Neural crest cell (in vitro differentiated cells): Measurements from ENCODE around the gene KRTAP10-6. TPM values are rescaled to one million over a fixed set of nuclear protein-coding genes. Genes with fewer than 3 reads are reported as not detected.
"Not testable (repeated sequence)": the region's sequence is repeated elsewhere in the genome, so short reads cannot be mapped to it uniquely, and the experiment has no call there.

Experiments used
- DNase-seq: peaks from one replicate; pipeline ENCODE4 v3.0.0; 2021; ENCODE audit warnings: low read depth, mixed read lengths, low spot score
- H3K27ac Mint-ChIP-seq: one replicate; pipeline ENCODE4 v1.8.0; 2021; ENCODE audit warnings: mild to moderate bottlenecking, mixed read lengths; ENCODE audit not compliant: unreplicated experiment
- H3K27me3 Mint-ChIP-seq: 2 replicates; pipeline ENCODE4 v1.8.0; 2021; ENCODE audit warnings: low read depth, mild to moderate bottlenecking, mixed read lengths
- H3K36me3 Mint-ChIP-seq: 2 replicates; pipeline ENCODE4 v1.8.0; 2021; ENCODE audit warnings: low read depth, mild to moderate bottlenecking, mixed read lengths
- H3K4me1 Mint-ChIP-seq: 2 replicates; pipeline ENCODE4 v1.8.0; 2021; ENCODE audit warnings: mixed read lengths
- H3K4me3 Mint-ChIP-seq: one replicate; pipeline ENCODE4 v1.8.0; 2021; ENCODE audit warnings: mild to moderate bottlenecking, mixed read lengths
- H3K9me3 Mint-ChIP-seq: 2 replicates; pipeline ENCODE4 v1.8.0; 2021; ENCODE audit warnings: mixed read lengths
- CTCF ChIP-seq: fragments of 200-600 bp; sonication (generic); conservative IDR thresholded peaks from 2 replicates; pipeline ENCODE4 v1.5.0; 2021; ENCODE audit warnings: antibody characterized with exemption, mild to moderate bottlenecking
- total RNA-seq: library from RNA; stranded (reverse); gene quantifications from 2 replicates; pipeline ENCODE4 v1.2.1, GENCODE V29; 2021

KRTAP10-6 gene
- total RNA-seq, 1 donor from 2014 or later: not detected

GRCh38 chr21:44585892-44586291, 6.4 kb downstream of the KRTAP10-6 start:
- H3K4me1 Mint-ChIP-seq: peaks cover 12% of the 10 kb centered on the region
- H3K9me3 Mint-ChIP-seq: peaks cover 5% of the 10 kb centered on the region
- no peak for TF ChIP-seq CTCF
- H3K27me3 Mint-ChIP-seq: peaks cover 44% of the 10 kb centered on the region
- H3K27ac Mint-ChIP-seq: no peak overlapping the region
- no peak overlapping the region for H3K4me3 Mint-ChIP-seq
- DNase-seq: no peak
- peaks cover 9% of the 10 kb centered on the region for H3K36me3 Mint-ChIP-seq

- H3K9me3 Mint-ChIP-seq: peaks cover 5% of the 10 kb centered on the region
- H3K36me3 Mint-ChIP-seq: peaks cover 9% of the 10 kb centered on the region
- peaks cover 12% of the 10 kb centered on the region for H3K4me1 Mint-ChIP-seq
- H3K27ac Mint-ChIP-seq: no peak overlapping the region
- H3K27me3 Mint-ChIP-seq: peaks cover 44% of the 10 kb centered on the region
- no peak for DNase-seq
- no peak for TF ChIP-seq CTCF
- no peak overlapping the region for H3K4me3 Mint-ChIP-seq
Measured at GRCh38 chr21:44583800-44584147, 8.5 kb downstream of the KRTAP10-6 start.

DNA sequence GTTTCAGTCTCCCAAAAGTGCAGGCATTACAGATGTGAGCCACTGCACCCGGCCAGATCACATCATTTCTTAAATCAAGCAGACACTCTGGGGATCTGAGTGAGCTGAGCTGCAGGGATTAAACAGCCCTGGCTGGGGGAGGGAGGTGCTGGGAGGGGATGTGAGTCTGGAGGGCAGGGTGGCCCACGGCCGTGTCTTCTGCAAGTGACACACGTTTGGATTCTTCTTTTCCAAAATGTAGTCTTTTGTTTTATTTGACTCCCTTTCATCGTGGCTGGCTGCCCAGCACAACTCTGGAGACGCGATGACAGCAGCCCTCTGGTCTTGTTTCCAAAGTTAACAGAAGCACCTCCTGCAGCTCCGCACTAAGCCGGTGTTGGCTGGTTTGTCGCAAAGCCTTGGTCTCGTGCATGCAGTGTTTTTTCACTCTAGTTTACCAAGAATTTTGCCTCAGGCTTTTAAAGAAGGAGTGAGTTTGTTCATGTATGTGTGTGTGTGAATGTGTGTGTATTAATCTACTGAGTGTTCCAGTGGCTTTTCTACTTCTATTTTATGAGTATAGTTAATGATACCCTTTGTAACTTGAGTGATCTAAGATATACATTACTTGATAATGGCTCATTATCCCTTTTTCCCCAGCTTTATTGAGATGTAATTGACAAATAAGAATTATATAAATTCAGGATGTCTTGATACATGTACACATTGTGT, 9.1 kb downstream of the KRTAP10-6 start:
- H3K9me3 Mint-ChIP-seq: peaks cover 6% of the 10 kb centered on the region
- no peak for DNase-seq
- TF ChIP-seq CTCF: no peak
- H3K36me3 Mint-ChIP-seq: peaks cover 10% of the 10 kb centered on the region
- no peak overlapping the region for H3K27ac Mint-ChIP-seq
- peaks cover 44% of the 10 kb centered on the region for H3K27me3 Mint-ChIP-seq
- H3K4me3 Mint-ChIP-seq: no peak overlapping the region
- peaks cover 12% of the 10 kb centered on the region for H3K4me1 Mint-ChIP-seq

GRCh38 chr21:44582055-44582454, 10.2 kb downstream of the KRTAP10-6 start:
- DNase-seq: no peak
- no peak for TF ChIP-seq CTCF
- Mint-ChIP-seq H3K36me3 (peaks cover 13% of the 10 kb centered on the region), H3K27me3 (peaks cover 32% of the 10 kb centered on the region), H3K4me3 (no peak overlapping the region), H3K9me3 (peaks cover 10% of the 10 kb centered on the region), H3K4me1 (peaks cover 12% of the 10 kb centered on the region), H3K27ac (no peak overlapping the region)

DNA sequence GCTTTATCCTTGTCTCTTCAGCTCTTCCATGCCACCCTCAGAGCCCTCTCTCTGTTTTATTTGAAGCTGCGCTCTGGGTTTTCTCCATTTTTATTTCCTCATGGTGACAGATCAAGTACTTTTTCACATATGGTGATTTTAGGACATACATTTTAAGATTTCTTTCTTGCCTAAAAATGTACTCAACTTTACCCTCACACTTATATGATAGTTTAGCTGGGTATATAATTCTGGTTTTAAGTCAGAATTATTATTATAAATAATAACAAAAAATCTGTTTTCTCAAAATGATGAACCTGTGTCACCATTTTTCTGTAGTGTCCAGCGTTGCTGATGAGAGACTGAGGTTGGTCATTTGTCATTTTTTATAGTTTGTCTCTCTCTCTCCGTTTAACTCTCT, 11.1 kb downstream of the KRTAP10-6 start:
- Mint-ChIP-seq H3K4me3 (no peak overlapping the region), H3K4me1 (peaks cover 12% of the 10 kb centered on the region), H3K9me3 (peaks cover 12% of the 10 kb centered on the region), H3K27me3 (peaks cover 28% of the 10 kb centered on the region), H3K27ac (no peak overlapping the region), H3K36me3 (peaks cover 17% of the 10 kb centered on the region)
- DNase-seq: no peak
- TF ChIP-seq CTCF: no peak

DNA sequence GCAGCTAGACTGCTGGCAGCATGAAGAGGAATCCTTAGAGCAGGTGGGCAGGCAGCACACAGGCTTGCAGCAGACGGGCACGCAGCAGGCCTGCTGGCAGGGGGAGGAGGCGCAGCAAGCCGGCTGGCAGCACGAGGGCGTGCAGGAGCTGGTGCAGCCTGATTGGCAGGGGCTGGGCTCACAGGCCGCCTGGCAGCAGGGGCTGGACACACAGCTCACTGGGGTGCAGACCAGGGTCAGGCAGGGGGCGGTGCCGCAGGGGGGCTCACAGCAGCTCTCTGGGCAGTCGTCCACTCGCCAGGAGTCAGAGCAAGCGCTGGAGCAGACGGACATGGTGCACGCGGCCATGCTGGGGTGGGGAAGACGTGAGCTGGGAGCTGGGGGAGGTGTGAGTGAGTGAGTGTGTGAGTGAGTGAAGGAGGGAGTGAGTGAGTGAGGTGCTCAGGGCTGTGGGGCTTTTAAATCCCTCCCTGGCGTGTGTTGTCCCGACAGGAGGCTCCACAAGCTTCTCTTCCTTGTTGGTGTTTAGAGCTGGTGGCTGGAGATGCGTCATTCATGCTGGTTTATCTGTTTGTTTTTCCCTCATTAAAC, 12.0 kb downstream of the KRTAP10-6 start, which contains the start of gene KRTAP10-5:
TSS of gene KRTAP10-5 (minus strand) at position 374 of the 591 bp plus-strand sequence. CDS start at position 348, 26 bp downstream.
- not testable (repeated sequence) for H3K4me3 Mint-ChIP-seq, H3K4me1 Mint-ChIP-seq, DNase-seq, H3K27ac Mint-ChIP-seq
- Mint-ChIP-seq H3K9me3 (peaks cover 12% of the 10 kb centered on the region), H3K36me3 (peaks cover 17% of the 10 kb centered on the region), H3K27me3 (peaks cover 21% of the 10 kb centered on the region)
